OCI-LY1 (cell line): Measurements from ENCODE around the gene PRKCB.

ENCODE experiments used
- H2AFZ ChIP-seq: fragments of 200-600 bp; sonication (generic), shearing (Covaris generic); 2 replicates; pipeline ENCODE4 v1.6.0; 2014; ENCODE audit warnings: antibody characterized with exemption, mild to moderate bottlenecking, low read length
- H3F3A ChIP-seq: fragments of 200-600 bp; sonication (generic), shearing (Covaris generic); 2 replicates; pipeline ENCODE4 v1.6.0; 2014; ENCODE audit warnings: mild to moderate bottlenecking, antibody characterized with exemption, low read length, moderate library complexity; ENCODE audit not compliant: insufficient read depth
- H3K27ac ChIP-seq: fragments of 200-600 bp; sonication (generic); 2 replicates; pipeline ENCODE4 v1.5.1; 2014; ENCODE audit warnings: low read length, mixed run types, mild to moderate bottlenecking, low read depth; ENCODE audit not compliant: poor library complexity, severe bottlenecking
- H3K27me3 ChIP-seq: fragments of 200-600 bp; sonication (generic); 2 replicates; pipeline ENCODE4 v1.6.0; 2014; ENCODE audit warnings: antibody characterized with exemption, mild to moderate bottlenecking, low read length, moderate library complexity; ENCODE audit not compliant: insufficient read depth
- H3K36me3 ChIP-seq: fragments of 200-600 bp; sonication (generic); 2 replicates; pipeline ENCODE4 v1.6.1; 2014; ENCODE audit warnings: mild to moderate bottlenecking, antibody characterized with exemption, low read length, moderate library complexity, mixed read lengths; ENCODE audit not compliant: insufficient read depth
- H3K4me1 ChIP-seq: fragments of 200-600 bp; sonication (generic); 2 replicates; pipeline ENCODE4 v1.5.1; 2014; ENCODE audit warnings: mild to moderate bottlenecking, low read length, moderate library complexity; ENCODE audit not compliant: insufficient read depth, severe bottlenecking
- H3K4me2 ChIP-seq: fragments of 200-600 bp; sonication (generic), shearing (Covaris generic); 2 replicates; pipeline ENCODE4 v1.6.1; 2014; ENCODE audit warnings: low read length
- H3K4me3 ChIP-seq: fragments of 200-600 bp; sonication (generic); 2 replicates; pipeline ENCODE4 v1.5.1; 2014; ENCODE audit warnings: low read length, low read depth, mild to moderate bottlenecking, mixed read lengths; ENCODE audit not compliant: poor library complexity, severe bottlenecking
- H3K79me2 ChIP-seq: fragments of 200-600 bp; shearing (Covaris generic); 2 replicates; pipeline ENCODE4 v1.6.1; 2016; ENCODE audit warnings: mixed run types, low read length, mixed read lengths; ENCODE audit not compliant: insufficient read depth
- H3K9ac ChIP-seq: fragments of 200-600 bp; sonication (generic), shearing (Covaris generic); 2 replicates; pipeline ENCODE4 v1.6.1; 2014; ENCODE audit warnings: mild to moderate bottlenecking, low read length, mixed read lengths
- H3K9me2 ChIP-seq: fragments of 200-600 bp; sonication (generic), shearing (Covaris generic); 2 replicates; pipeline ENCODE4 v1.6.1; 2014; ENCODE audit warnings: low read depth, mild to moderate bottlenecking, low read length, mixed read lengths
- H3K9me3 ChIP-seq: fragments of 200-600 bp; shearing (Covaris generic); 2 replicates; pipeline ENCODE4 v1.6.1; 2014; ENCODE audit warnings: low read length, mixed read lengths
- H4K20me1 ChIP-seq: fragments of 200-600 bp; sonication (generic), shearing (Covaris generic); 2 replicates; pipeline ENCODE4 v1.6.0; 2016; ENCODE audit warnings: mild to moderate bottlenecking, low read length; ENCODE audit not compliant: insufficient read depth
- CTCF ChIP-seq: fragments of 200-600 bp; sonication (generic), shearing (Covaris generic); IDR thresholded peaks from 2 replicates; pipeline ENCODE4 v1.5.1; 2017; ENCODE audit warnings: mild to moderate bottlenecking, antibody characterized with exemption, low read length, moderate library complexity, mixed read lengths
- EZH2 ChIP-seq: fragments of 200-600 bp; sonication (generic), shearing (Covaris generic); IDR thresholded peaks from 2 replicates; pipeline ENCODE4 v1.8.0; 2017; ENCODE audit warnings: borderline replicate concordance, mixed run types, mild to moderate bottlenecking, antibody characterized with exemption, low read length, moderate library complexity, mixed read lengths

The PRKCB gene

GRCh38 chr16:23840310-23840709 is 4.5 kb downstream of the PRKCB start:
- Histone ChIP-seq H3K27ac (no peak overlapping the region), H3K9me2 (no peaks in the 10 kb centered on the region), H4K20me1 (no peaks in the 10 kb centered on the region)

GRCh38 chr16:23842137-23842600 is 6.4 kb downstream of the PRKCB start:
- Histone ChIP-seq H3K79me2 (no peaks in the 10 kb centered on the region), H3K9me3 (no peaks in the 10 kb centered on the region), H3K27me3 (no peaks in the 10 kb centered on the region), H3F3A (no peaks in the 10 kb centered on the region), H3K4me1 (peaks cover 19% of the 10 kb centered on the region), H3K4me2 (no peak overlapping the region), H4K20me1 (no peaks in the 10 kb centered on the region), H2AFZ (no peak overlapping the region), H3K9ac (no peak overlapping the region), H3K4me3 (no peak overlapping the region), H3K27ac (no peak overlapping the region), H3K9me2 (no peaks in the 10 kb centered on the region), H3K36me3 (no peaks in the 10 kb centered on the region)
- TF ChIP-seq EZH2: no peak
- no peak for TF ChIP-seq CTCF

More at GRCh38 chr16:23840310-23840709, 4.5 kb downstream of the PRKCB start:
- no peaks in the 10 kb centered on the region for H3K27me3 ChIP-seq
- H3K36me3 ChIP-seq: no peaks in the 10 kb centered on the region
- no peaks in the 10 kb centered on the region for H3K9me3 ChIP-seq
- H2AFZ ChIP-seq: no peak overlapping the region
- no peak overlapping the region for H3K9ac ChIP-seq
- H3K4me2 ChIP-seq: no peak overlapping the region
- TF ChIP-seq EZH2 (no peak), CTCF (no peak)
- H3K4me1 ChIP-seq: peaks cover 33% of the 10 kb centered on the region
- no peaks in the 10 kb centered on the region for H3K79me2 ChIP-seq
- H3K4me3 ChIP-seq: no peak overlapping the region
- H3F3A ChIP-seq: no peaks in the 10 kb centered on the region

DNA sequence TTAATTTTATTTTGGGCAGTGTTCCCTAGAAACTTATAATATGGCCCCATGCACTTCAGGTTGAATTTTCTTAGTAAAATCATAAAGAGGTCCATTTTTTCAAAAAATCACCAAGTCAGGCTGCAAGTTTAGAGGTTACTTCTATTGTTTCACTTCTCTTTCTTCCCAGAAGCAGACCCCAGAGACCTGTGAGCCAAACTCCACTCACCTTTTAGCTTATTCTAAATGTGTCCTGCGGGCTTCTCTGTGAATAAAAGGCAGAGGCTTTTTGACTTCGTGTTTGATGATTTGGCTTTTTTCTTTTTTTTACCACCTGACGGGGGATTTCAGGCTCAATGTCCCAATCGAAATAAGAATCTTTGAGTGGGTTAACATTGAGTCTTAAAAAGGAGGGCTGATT is 7.4 kb downstream of the PRKCB start:
- no peaks in the 10 kb centered on the region for H3K9me3 ChIP-seq
- H3K4me3 ChIP-seq: no peak overlapping the region
- H3K9ac ChIP-seq: no peak overlapping the region
- H3K4me2 ChIP-seq: no peak overlapping the region
- no peak overlapping the region for H2AFZ ChIP-seq
- H3K36me3 ChIP-seq: no peaks in the 10 kb centered on the region
- no peaks in the 10 kb centered on the region for H3K9me2 ChIP-seq
- no peaks in the 10 kb centered on the region for H4K20me1 ChIP-seq
- TF ChIP-seq EZH2: no peak
- TF ChIP-seq CTCF: no peak
- no peaks in the 10 kb centered on the region for H3K79me2 ChIP-seq
- no peaks in the 10 kb centered on the region for H3F3A ChIP-seq
- no peaks in the 10 kb centered on the region for H3K27me3 ChIP-seq
- peaks cover 11% of the 10 kb centered on the region for H3K4me1 ChIP-seq
- no peak overlapping the region for H3K27ac ChIP-seq
